HG03039 (cell line): Measurements from ENCODE around the gene GAS2.
"Not testable (repeated sequence)": the region's sequence is repeated elsewhere in the genome, so short reads cannot be mapped to it uniquely, and the experiment has no call there.

Source experiments
- ATAC-seq: cut with Tn5 transposase; IDR thresholded peaks from one replicate; pipeline ENCODE4 v1.9.1; 2021; ENCODE audit warnings: mild to moderate bottlenecking, moderate library complexity; ENCODE audit not compliant: unreplicated experiment

GAS2 gene

DNA sequence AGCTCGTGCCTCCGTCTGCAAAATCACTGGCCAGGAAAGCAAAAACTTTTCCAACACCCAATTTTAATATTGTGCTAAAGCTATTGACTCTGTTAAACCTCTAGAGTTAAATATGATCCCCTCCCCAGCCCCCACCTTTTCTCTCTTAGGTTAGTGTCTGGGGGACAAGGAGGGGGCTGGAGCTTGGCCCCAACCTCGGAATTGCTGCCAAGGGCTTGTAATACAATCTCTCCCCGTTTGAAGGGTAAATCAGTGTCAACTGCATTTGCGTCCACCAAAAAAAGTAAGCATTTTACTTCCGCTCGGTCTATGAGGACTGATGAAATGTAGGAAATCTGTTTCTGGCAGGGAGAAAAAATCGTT lies at the start of gene GAS2:
Gene GAS2 (plus strand): TSS at position 287 of the 363 bp plus-strand sequence. CDS start 8,259 bp downstream, outside the sequence.
- ATAC-seq = peak; percentile 10

DNA sequence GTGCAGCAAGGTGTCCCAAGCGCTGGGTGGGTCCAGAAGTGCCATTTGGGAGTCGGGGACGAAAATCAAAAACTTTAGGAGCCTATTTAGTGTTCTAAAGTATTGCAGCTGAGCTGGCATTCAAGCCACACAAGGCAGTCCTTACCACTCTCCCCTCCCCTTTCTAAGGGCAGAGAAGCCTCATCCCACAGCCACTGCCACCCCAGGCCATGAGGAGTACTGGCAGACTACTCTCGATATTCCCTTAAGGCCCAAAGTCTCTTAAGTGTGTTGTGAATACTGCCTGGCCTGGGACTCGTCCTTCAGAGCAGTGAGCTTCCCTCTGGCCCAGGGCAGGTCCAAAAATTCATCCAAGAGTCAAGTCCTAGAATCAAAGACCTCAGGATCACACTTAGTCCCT lies 48.5 kb upstream of the GAS2 start:
- ATAC-seq = no peak

- ATAC-seq = peak; percentile 48
Observed at GRCh38 chr11:22624742-22625447, 41.5 kb upstream of the GAS2 start.

DNA sequence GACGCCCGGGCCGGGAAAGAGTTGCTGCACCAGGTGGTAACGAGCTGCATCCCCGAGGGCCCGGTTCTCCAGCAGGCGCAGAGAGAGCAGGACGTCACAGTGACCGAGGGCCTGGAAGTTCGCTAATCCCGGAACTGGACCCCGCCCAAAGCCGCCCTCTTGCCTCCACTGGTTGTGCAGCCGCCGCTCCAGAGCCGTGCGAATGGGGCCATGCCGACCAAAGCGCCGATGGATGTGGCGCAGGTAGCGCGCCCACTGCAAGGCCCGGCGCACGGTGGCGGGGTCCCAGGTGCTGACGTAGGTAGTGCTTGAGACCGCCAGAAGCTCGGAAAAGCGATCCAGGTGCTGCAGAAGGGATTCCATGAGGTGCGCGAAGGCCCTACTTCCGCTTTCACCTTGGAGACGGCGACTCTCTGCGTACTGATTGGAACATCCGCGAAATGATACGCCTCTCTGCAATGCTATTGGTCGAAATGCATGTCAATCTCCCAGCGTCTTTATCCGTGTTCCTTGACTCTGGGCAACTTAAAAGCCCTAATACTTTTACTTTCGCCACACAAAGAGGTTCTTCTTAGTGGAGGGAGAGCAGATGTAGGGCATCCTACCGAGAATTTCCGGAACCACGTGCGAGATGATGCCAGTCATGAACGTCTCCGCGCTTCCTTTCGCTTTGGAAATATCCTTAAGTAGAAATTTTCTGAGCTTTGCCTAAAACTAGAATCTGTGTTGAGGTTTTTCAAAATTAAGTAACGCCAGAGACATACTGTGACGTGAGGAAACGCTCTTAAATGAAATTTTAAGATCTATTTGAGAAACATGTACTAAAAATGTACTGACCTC lies 40.7 kb upstream of the GAS2 start, which contains the start of gene FANCF:
Gene FANCF (minus strand): TSS at position 376 of the 840 bp plus-strand sequence. CDS start 13 bp downstream, at position 363.
- peak; percentile 98 for ATAC-seq

DNA sequence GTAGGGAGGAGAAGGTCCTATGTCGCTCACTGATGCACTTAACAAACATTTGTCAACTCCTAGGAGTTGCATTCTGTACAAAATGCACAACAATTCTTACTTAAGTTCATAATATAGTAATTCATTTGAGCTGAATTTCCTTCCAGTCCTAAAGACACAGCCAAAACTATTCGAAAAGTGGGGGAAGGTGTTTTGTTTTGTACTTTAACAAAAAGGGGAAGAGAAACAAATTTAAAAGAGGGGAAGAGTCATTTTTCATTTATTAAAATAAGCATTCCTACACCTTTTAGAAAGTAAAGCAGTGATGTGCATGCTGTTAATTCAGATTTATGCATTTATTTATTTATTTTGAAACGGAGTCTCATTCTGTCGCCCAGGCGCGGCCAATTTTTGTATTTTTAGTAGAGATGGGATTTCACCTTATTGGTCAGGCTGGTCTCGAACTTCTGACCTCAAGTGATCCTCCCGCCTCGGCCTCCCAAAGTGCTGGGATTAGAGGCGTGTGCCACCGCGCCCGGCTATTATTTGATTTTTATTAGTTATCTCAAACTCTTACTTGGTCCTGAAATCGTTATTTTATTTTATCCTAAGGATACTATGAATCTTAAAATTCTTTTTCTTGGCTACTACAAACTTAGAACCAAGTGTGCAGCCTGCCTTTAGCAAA lies 39.7 kb upstream of the GAS2 start:
- no peak for ATAC-seq

DNA sequence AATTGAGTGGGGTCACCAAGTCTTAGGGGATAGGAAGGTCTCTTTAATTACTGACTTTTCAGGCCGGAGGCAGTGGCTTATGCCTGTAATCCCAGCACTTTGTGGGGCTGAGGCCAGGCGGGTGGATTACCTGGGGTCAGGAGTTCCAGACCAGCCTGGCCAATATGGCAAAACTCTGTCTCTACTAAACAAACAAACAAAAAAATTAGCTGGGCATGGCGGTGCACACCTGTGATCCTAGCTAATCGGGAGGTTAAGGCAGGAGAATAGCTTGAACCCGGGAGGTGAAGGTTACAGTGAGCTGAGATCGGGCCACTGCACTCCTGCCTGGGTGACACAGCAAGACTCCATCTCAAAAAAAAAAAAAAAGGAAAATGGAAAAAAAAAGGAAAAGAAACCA lies 39.0 kb upstream of the GAS2 start:
- no peak for ATAC-seq

GRCh38 chr11:22633354-22633902 lies 33.0 kb upstream of the GAS2 start:
- no peak for ATAC-seq

DNA sequence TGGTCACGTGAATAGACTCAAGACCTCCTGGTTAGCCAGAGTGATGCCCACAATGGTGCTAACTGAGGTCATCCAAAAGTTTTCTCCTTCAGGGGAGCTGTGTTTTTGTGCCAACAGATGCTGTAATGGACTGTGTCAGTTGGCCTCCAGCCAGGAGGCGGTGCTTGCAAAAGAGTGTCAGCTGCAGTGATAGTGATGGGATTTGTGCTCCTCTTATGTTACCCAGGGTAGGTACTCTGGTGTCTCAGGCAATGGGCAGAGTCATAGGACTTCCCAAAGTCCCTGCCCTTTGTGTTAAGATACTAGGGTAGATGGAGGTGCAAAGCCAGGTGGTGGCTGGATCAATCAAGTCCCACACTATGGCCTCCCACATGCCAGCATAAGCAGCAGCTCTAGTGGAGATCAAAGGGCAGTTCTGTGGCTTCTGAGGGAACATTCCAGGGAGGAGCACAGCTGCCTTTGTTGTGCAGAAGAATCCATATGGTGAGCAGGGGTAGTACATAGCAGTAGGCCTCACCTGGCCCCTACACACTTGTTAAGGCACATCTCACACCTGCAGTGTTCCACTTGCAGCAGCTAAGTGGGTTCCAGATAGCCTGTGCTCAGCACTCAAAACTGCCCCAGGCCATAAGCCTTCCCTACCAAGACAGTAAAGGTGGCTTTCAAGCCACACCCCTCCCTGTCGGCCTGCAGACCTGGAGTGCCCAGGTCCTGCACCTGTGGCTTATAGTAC lies 31.3 kb upstream of the GAS2 start:
- no peak for ATAC-seq

DNA sequence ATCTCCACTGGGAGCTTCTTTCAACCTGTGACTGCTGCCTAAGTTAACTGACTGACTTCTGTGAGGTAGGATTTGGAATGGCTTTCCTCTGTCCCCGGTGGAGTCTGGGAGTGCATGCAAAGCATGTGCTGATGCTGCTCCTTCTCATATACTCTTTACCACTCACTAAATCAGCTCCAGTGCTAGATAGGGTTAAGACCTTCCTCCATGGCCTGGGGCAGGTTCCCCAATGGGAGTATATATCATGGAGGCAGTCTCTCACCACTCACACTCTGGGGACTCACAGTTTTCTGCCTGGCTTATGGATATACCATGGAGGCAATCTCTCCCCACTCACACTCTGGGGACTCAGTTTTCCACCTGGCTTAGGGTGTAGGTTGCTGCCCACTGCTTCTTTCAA lies 30.7 kb upstream of the GAS2 start:
- ATAC-seq = no peak

GRCh38 chr11:22640862-22641261 lies 25.5 kb upstream of the GAS2 start:
- ATAC-seq = no peak

DNA sequence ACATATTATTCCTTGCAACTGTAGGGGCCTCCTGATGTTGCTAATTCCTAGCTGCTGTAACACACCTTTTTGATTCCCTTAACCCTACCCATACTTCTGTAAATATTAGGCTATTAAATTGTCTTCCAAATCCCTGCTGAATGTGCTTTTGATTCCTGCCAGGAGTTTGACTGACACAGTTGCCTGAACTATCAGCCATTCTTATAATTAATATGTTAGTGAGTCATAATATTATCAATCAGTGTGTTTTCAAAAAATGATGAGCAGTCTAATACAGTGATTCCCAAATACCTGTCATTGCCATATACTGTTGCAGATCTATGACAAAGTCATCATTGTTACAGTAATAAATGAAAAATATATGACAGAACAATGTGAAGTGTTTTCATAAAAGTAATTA lies 24.9 kb upstream of the GAS2 start:
- no peak for ATAC-seq

- ATAC-seq = not testable (repeated sequence)
Observed at GRCh38 chr11:22652346-22652745, 14.1 kb upstream of the GAS2 start.

- ATAC-seq = no peak
Observed at GRCh38 chr11:22656130-22656529, 10.3 kb upstream of the GAS2 start.

GRCh38 chr11:22657101-22657694 lies 9.2 kb upstream of the GAS2 start:
- ATAC-seq = peak; percentile 90

- no peak for ATAC-seq
Observed at GRCh38 chr11:22659783-22660182, 6.6 kb upstream of the GAS2 start.

- ATAC-seq = peak; percentile 52
Observed at GRCh38 chr11:22666688-22667439, 453 bp downstream of the GAS2 start.

DNA sequence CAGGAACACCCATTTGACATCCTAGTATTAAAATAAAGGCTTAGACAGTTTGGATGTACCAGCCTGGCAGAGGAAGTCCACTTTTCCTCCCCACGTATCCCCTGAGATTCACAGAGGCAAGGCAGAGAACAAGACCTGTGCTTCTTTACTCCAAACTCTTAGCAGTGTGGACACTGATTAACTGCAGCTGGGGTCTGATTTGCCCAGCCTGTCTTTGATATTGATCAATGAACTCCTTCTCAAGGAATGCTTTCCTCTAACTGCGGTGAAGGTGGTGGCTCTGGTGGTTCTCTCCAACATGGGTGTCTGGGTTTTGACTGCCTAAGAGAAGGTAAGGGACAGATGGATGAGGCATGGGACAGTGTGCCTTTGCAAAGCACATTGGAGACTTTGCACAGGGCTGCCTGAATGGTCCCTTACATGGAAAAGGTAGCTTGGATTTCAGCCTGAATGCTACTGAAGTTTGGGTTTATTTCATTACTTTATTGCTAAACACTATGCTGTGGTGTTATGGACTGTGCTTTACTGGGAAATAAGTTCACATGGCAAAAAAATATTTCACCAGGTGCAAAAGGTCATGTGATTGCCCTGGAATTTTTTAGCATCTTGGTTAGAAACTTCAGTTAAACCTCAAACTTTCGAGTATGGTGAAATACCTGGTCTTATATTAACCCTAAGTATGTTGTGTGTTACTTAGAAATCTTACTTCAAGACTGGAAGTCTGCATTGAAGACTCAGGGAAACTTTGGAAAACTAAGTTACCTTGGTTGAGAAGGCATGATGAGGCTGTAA lies 1.8 kb downstream of the GAS2 start:
- ATAC-seq = no peak

DNA sequence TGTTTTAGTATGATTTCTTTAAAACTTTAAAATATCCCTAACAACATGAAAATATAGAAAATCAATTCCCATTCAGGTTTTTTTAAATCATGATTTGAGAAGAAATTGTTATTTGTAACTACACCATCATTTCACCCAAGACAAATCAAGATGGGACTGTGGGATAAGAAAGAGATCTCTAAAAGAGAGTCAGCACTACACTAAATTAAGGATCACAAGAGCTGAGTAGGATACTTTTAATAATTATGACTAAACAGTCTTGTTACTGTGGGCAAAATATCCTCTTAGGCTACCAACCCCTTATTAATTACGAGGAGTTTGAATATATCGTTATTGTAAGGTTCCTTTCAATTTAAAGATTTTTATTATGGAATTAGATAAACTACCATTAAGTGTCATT lies 3.0 kb downstream of the GAS2 start:
- ATAC-seq = no peak

DNA sequence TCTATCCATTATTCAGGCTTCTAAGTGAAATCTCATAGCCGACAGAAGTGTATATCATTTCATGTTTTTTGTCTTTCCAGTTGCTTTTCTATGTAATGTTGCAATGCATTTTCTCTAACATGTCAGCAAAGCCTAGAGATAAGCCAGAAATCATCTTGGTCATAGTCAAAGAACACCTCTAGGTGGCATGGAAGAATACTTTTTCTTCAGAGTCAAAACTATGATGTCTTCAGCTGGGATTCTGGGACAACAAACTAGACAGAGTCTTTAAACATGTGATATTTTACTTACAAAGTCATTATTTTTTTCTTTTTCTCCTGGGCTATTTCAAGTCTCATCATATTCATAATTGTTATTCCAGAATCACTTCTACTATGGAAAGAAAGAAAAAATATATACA lies 4.4 kb downstream of the GAS2 start:
- no peak for ATAC-seq
